Measurements from ENCODE around the gene HMX2. TPM values are rescaled to one million over a fixed set of nuclear protein-coding genes. Genes with fewer than 3 reads are reported as not detected.

Gene HMX2
- total and polyA plus RNA-seq, 2 of the 8 experiments (the other 6 are each of a cell fraction or from before 2014, with no cell fraction given), result 2.0 to 2.7 TPM

- Histone ChIP-seq H3K27ac (ENCODE audit: low read depth, low read length) (no peak overlapping the region), H4K20me1 (replicated peaks in 1 of 2; ENCODE audit: control insufficient read depth in 1 of 2, insufficient read depth in 2 of 2, low read length in 2 of 2) (peaks cover 11 to 27% of the 10 kb centered on the region in 2 experiments), H3K4ac (replicated peaks; ENCODE audit: insufficient read length, low read depth, low read length) (no peak overlapping the region), H3K27me3 (replicated peaks in 1 of 4; ENCODE audit: control insufficient read depth in 3 of 4, extremely low read depth in 1 of 4, insufficient read depth in 3 of 4, low read length in 3 of 4) (peaks cover 88 to 100% (median 99%) of the 10 kb centered on the region in 4 experiments), H3K56ac (replicated peaks; ENCODE audit: insufficient read length, low read depth, low read length) (no peak overlapping the region), H3K9me3 (ENCODE audit: insufficient read depth in 2 of 2, low read depth in 1 of 2, low read length in 1 of 2) (no peaks in the 10 kb centered on the region), H2BK120ac (replicated peaks; ENCODE audit: low read depth, low read length) (no peak overlapping the region), H4K5ac (ENCODE audit: insufficient read length, low read depth, low read length) (no peak overlapping the region), H3K23ac (ENCODE audit: insufficient read length) (no peak overlapping the region), H2BK5ac (ENCODE audit: low read depth, low read length) (no peak overlapping the region), H4K91ac (replicated peaks; ENCODE audit: insufficient read length, low read length) (no peak overlapping the region), H3K23me2 (ENCODE audit: low read depth, low read length) (peaks cover 4% of the 10 kb centered on the region; the same call in 1 of the 2 replicates), H3K4me3 (ENCODE audit: extremely low read depth in 1 of 4, insufficient read depth in 2 of 4, low read depth in 3 of 4, low read length in 4 of 4) (no peak overlapping the region), H3K79me2 (ENCODE audit: control insufficient read depth in 1 of 2, insufficient read depth in 2 of 2, low read length in 2 of 2) (no peaks in the 10 kb centered on the region), H3K18ac (ENCODE audit: extremely low read depth, low read length) (peak overlapping the region; percentile 9; the same call in 1 of the 2 replicates), H3K36me3 (ENCODE audit: control insufficient read depth in 2 of 4, insufficient read depth in 4 of 4, low read length in 3 of 4) (no peaks in the 10 kb centered on the region; a peak in 1 of 8 replicates), H4K8ac (ENCODE audit: extremely low read depth, insufficient read depth, low read length) (no peak overlapping the region), H3K4me1 (replicated peaks in 1 of 4; ENCODE audit: control insufficient read depth in 3 of 4, insufficient read depth in 4 of 4, low read length in 3 of 4) (peaks cover 8 to 49% (median 30%) of the 10 kb centered on the region in 4 experiments), H2BK20ac (ENCODE audit: low read length) (no peak overlapping the region), H2BK12ac (ENCODE audit: low read depth, low read length) (0 out of 2 replicates have a peak overlapping the region, but pooled peaks have one; percentile 18), H2AFZ (ENCODE audit: low read length) (no peak overlapping the region), H2AK5ac (ENCODE audit: low read depth, low read length) (no peak overlapping the region), H3K14ac (ENCODE audit: insufficient read length) (no peak overlapping the region), H2BK15ac (ENCODE audit: low read length) (no peak overlapping the region), H3K79me1 (ENCODE audit: low read depth, low read length) (no peaks in the 10 kb centered on the region), H3K4me2 (ENCODE audit: insufficient read depth in 1 of 2, low read depth in 2 of 2, low read length in 2 of 2) (no peak overlapping the region; a peak in 1 of 4 replicates), H3K9ac (replicated peaks in 1 of 4; ENCODE audit: extremely low read depth in 1 of 4, low read depth in 3 of 4, low read length in 3 of 4) (no peak overlapping the region)
- FAIRE-seq (no peak), DNase-seq (ENCODE audit: low read depth in 1 of 2, low spot score in 2 of 2) (no peak)
- ChIA-PET POLR2A (ENCODE audit: partially characterized antibody) (interaction anchor here (0.7 to 3.4 kb wide), 3 partner anchors 8 to 10 kb away, joined by 3 to 37 read pairs (median 6); partner anchors contain the start of gene HMX2), CTCF (ENCODE audit: partially characterized antibody) (interaction anchor here (1.0 to 5.1 kb wide), 6 partner anchors 7 to 180 kb away, joined by 4 to 37 read pairs (median 7); no protein-coding TSS in a partner anchor)
- 9% methylated on average over 6 of the region's 6 CpGs; no CpG with 5 or more reads in 1 of the 2 experiments for WGBS, 2 experiments (ENCODE audit: extremely low coverage in 1 of 2, insufficient coverage in 1 of 2, insufficient read length in 1 of 2, insufficient replicate concordance in 2 of 2, low coverage in 1 of 2, low lambda C conversion rate in 2 of 2, missing lambda C conversion rate in 1 of 2)
- TF ChIP-seq TAF1 (IDR thresholded peaks at IDR 0.05; ENCODE audit: low read depth, low read length) (no peak), SP2 (IDR thresholded peaks at IDR 0.05; ENCODE audit: low read length) (no peak), SIRT6 (IDR thresholded peaks at IDR 0.05; ENCODE audit: low read length) (no peak), JUND (IDR thresholded peaks at IDR 0.05; ENCODE audit: low read length) (no peak), HDAC2 (IDR thresholded peaks at IDR 0.05; ENCODE audit: borderline replicate concordance in 1 of 2, low read depth in 2 of 2, low read length in 2 of 2) (no peak), RFX5 (IDR thresholded peaks at IDR 0.05; ENCODE audit: borderline replicate concordance, low read depth, low read length) (no peak), TEAD4 (IDR thresholded peaks at IDR 0.05; ENCODE audit: low read depth, low read length) (no peak), SIN3A (conservative IDR thresholded peaks at IDR 0.05 in 1 of 2, IDR thresholded peaks at IDR 0.05 in 1 of 2; ENCODE audit: low read depth in 1 of 2, low read length in 2 of 2) (no peak), BCL11A (IDR thresholded peaks at IDR 0.05; ENCODE audit: low read depth in 2 of 2, low read length in 2 of 2) (no peak)
- TF ChIP-seq, protein P1, sequence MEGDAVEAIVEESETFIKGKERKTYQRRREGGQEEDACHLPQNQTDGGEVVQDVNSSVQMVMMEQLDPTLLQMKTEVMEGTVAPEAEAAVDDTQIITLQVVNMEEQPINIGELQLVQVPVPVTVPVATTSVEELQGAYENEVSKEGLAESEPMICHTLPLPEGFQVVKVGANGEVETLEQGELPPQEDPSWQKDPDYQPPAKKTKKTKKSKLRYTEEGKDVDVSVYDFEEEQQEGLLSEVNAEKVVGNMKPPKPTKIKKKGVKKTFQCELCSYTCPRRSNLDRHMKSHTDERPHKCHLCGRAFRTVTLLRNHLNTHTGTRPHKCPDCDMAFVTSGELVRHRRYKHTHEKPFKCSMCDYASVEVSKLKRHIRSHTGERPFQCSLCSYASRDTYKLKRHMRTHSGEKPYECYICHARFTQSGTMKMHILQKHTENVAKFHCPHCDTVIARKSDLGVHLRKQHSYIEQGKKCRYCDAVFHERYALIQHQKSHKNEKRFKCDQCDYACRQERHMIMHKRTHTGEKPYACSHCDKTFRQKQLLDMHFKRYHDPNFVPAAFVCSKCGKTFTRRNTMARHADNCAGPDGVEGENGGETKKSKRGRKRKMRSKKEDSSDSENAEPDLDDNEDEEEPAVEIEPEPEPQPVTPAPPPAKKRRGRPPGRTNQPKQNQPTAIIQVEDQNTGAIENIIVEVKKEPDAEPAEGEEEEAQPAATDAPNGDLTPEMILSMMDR (IDR thresholded peaks at IDR 0.05; ENCODE audit: control extremely low read depth in 1 of 3, insufficient read depth in 1 of 3, low read depth in 1 of 3, low read length in 3 of 3), result no peak
These were observed 6.9 kb upstream of the HMX2 start for GRCh38 chr10:123140983-123141390.
